Endothelial cell of umbilical vein (primary cell): ENCODE measurements around the gene SEC61G. TPM values are rescaled to one million over a fixed set of nuclear protein-coding genes. Genes with fewer than 3 reads are reported as not detected.

ENCODE experiments used
- BruUV-seq: library from RNA; stranded (reverse); fragments of 400-500 nt; replicated peaks from 2 replicates; lab custom pipeline; 2021; lab: Mats Ljungman, UMichigan
- CTCF ChIA-PET: fragments of 300-600, 350-600 bp; sonication (Branson Sonifier 250); formaldehyde crosslinking; loops from one replicate; lab custom pipeline; 2021; ENCODE audit warnings: antibody characterized with exemption, inconsistent platforms; lab: Charles Lee
- POLR2A ChIA-PET: fragments of 300-600, 350-600 bp; sonication (Branson Sonifier 250); formaldehyde crosslinking; loops from one replicate; lab custom pipeline; 2021; ENCODE audit warnings: antibody characterized with exemption, inconsistent platforms; lab: Charles Lee
- DNase-seq: peaks from one replicate; pipeline ENCODE4 v3.0.0-alpha.2; 2011; ENCODE audit warnings: low read depth, low spot score
- FAIRE-seq: peaks from 2 replicates; lab custom pipeline; 2011; peaks lifted over from hg19 to GRCh38; lab: Jason Lieb, UNC
- H2AFZ ChIP-seq: 2 replicates; pipeline ENCODE4 v1.6.0; 2012; ENCODE audit warnings: low read depth, low read length, control low read depth, inconsistent platforms
- H3K27ac ChIP-seq: 2 replicates; pipeline ENCODE4 v1.5.1; 2011; ENCODE audit warnings: low read depth, mild to moderate bottlenecking, control low read depth, low read length, moderate library complexity; ENCODE audit not compliant: insufficient read depth
- H3K27me3 ChIP-seq, 2 experiments: 2 replicates each; pipeline versions ENCODE4 v1.6.0 to v1.6.1; 2011; ENCODE audit warnings: low read length in 2 of 2, mixed read lengths in 1 of 2; ENCODE audit not compliant: control insufficient read depth in 2 of 2, insufficient read depth in 2 of 2
- H3K36me3 ChIP-seq, 2 experiments: 2 replicates in 1 of 2; 3 replicates in 1 of 2; pipeline ENCODE4 v1.5.1; 2011; ENCODE audit warnings: low read length in 2 of 2, mild to moderate bottlenecking in 1 of 2, moderate library complexity in 1 of 2; ENCODE audit not compliant: control insufficient read depth in 2 of 2, insufficient read depth in 2 of 2; ENCODE audit errors: extremely low read depth in 1 of 2
- H3K4me1 ChIP-seq: 3 replicates; pipeline ENCODE4 v1.5.1; 2011; ENCODE audit warnings: mild to moderate bottlenecking, low read length; ENCODE audit not compliant: control insufficient read depth, insufficient read depth; ENCODE audit errors: extremely low read depth
- H3K4me2 ChIP-seq: 2 replicates; pipeline ENCODE4 v1.6.1; 2011; ENCODE audit warnings: low read length, control low read depth, mixed read lengths; ENCODE audit not compliant: insufficient read depth
- H3K4me3 ChIP-seq, 3 experiments: fragments of 200-600 bp in 1 of 3; sonication (generic), shearing (Covaris generic) in 1 of 3; replicated peaks in 1 of 3; 2 replicates each; pipeline ENCODE4 v1.5.1; 2011 to 2016; ENCODE audit warnings: control low read depth in 3 of 3, low read length in 3 of 3, mild to moderate bottlenecking in 2 of 3, inconsistent platforms in 1 of 3, low read depth in 1 of 3, moderate library complexity in 1 of 3; ENCODE audit not compliant: insufficient read depth in 1 of 3
- H3K79me2 ChIP-seq: 2 replicates; pipeline ENCODE4 v1.6.0; 2012; ENCODE audit warnings: low read length, inconsistent platforms; ENCODE audit not compliant: control insufficient read depth, insufficient read depth
- H3K9ac ChIP-seq: replicated peaks from 2 replicates; pipeline ENCODE3; 2011; ENCODE audit warnings: low read length, control low read depth; ENCODE audit not compliant: insufficient read depth; ENCODE audit errors: extremely low read depth
- H3K9me1 ChIP-seq: replicated peaks from 3 replicates; pipeline ENCODE4 v1.6.0; 2011; ENCODE audit warnings: mild to moderate bottlenecking, low read length; ENCODE audit not compliant: control insufficient read depth, insufficient read depth; ENCODE audit errors: extremely low read depth
- H3K9me3 ChIP-seq: replicated peaks from 2 replicates; pipeline ENCODE4 v1.5.1; 2012; ENCODE audit warnings: low read length, inconsistent platforms; ENCODE audit not compliant: control insufficient read depth, insufficient read depth
- H4K20me1 ChIP-seq: replicated peaks from 2 replicates; pipeline ENCODE3; 2011; ENCODE audit warnings: mild to moderate bottlenecking, low read length; ENCODE audit not compliant: control insufficient read depth, insufficient read depth; ENCODE audit errors: extremely low read depth
- EZH2 ChIP-seq: IDR thresholded peaks from 2 replicates; pipeline ENCODE4 v1.6.1; 2012; ENCODE audit warnings: borderline replicate concordance, low read depth, mild to moderate bottlenecking, moderate library complexity, low read length, inconsistent platforms; ENCODE audit not compliant: severe bottlenecking
- FOS ChIP-seq: IDR thresholded peaks from 2 replicates; pipeline ENCODE4 v1.6.1; 2011; ENCODE audit warnings: mild to moderate bottlenecking, low read length, moderate library complexity, borderline replicate concordance; ENCODE audit not compliant: insufficient read depth
- GATA2 ChIP-seq: IDR thresholded peaks from 2 replicates; pipeline ENCODE4 v1.7.0; 2011; ENCODE audit warnings: low read depth, mild to moderate bottlenecking, moderate library complexity, mixed read lengths, low read length; ENCODE audit not compliant: insufficient read length, insufficient read depth
- MYC ChIP-seq: IDR thresholded peaks from one replicate; pipeline ENCODE4 v1.6.1; 2011; ENCODE audit warnings: mild to moderate bottlenecking, low read depth, low read length
- POLR2A ChIP-seq: IDR thresholded peaks from 2 replicates; pipeline ENCODE4 v1.6.1; 2012; ENCODE audit warnings: low read depth, mild to moderate bottlenecking, control low read depth, low read length
- POLR2AphosphoS5 ChIP-seq: IDR thresholded peaks from 2 replicates; pipeline ENCODE4 v1.6.1; 2012; ENCODE audit warnings: low read depth, mild to moderate bottlenecking, control low read depth, low read length, moderate library complexity; ENCODE audit not compliant: insufficient read depth
- dilution Hi-C: fragments of 300-500 bp; cut with MboI; formaldehyde crosslinking; loops from one replicate; pipeline ENCODE4 v1.15.0; 2019; ENCODE audit warnings: low sequenced_read_pairs; ENCODE audit not compliant: extremely low pct_ligation_motif_present
- intact Hi-C: fragments of 100-400 bp; cut with micrococcal nuclease; formaldehyde crosslinking; loops from one replicate; pipeline ENCODE4 v1.10.0; 2022
- polyA plus RNA-seq, 4 experiments: library from polyadenylated mRNA; depleted of rRNA in 3 of 4; stranded (reverse) in 3 of 4; unstranded in 1 of 4; fragments of >200 nt; gene quantifications; 2 replicates each; pipeline versions ENCODE4 v1.2.1 to v1.2.3, GENCODE V29; 2011 to 2012; ENCODE audit warnings: missing spikeins in 1 of 4
- total RNA-seq: library from RNA; stranded (reverse); gene quantifications from 2 replicates; pipeline ENCODE4 v1.2.3, GENCODE V29; 2021
- TF ChIP-seq, protein P1 (sequence below): IDR thresholded peaks from 2 replicates; pipeline ENCODE4 v1.6.1; 2011; ENCODE audit not compliant: insufficient read depth, insufficient read length
- TF ChIP-seq, protein P2 (sequence below), 2 donors: IDR thresholded peaks; 1 replicate in 1 of 2; 2 replicates in 1 of 2; pipeline ENCODE4 v1.5.1; 2011; ENCODE audit warnings: low read length in 2 of 2, mild to moderate bottlenecking in 2 of 2, moderate library complexity in 2 of 2, control low read depth in 1 of 2, inconsistent platforms in 1 of 2, low read depth in 1 of 2; ENCODE audit not compliant: insufficient read depth in 1 of 2; ENCODE audit errors: extremely low read depth in 1 of 2

SEC61G gene
- total and polyA plus RNA-seq, 2 donors (not counting 3 experiments of a cell fraction or from before 2014, with no cell fraction given) = 201 to 401 TPM

- H3K9me3 ChIP-seq = no peaks in the 10 kb centered on the region
- no peak overlapping the region for H3K4me3 ChIP-seq
- intact Hi-C loops (no loop called here), dilution Hi-C loops (no loop called here)
- CTCF ChIA-PET = no interaction called here
- FAIRE-seq (no peak), DNase-seq (no peak)
- H2AFZ ChIP-seq = no peak overlapping the region
- peaks cover 9 to 12% of the 10 kb centered on the region in 2 experiments for H3K36me3 ChIP-seq
- H3K27me3 ChIP-seq = no peaks in the 10 kb centered on the region
- POLR2A ChIA-PET = no interaction called here
- H3K4me1 ChIP-seq = peaks cover 2% of the 10 kb centered on the region
- TF ChIP-seq FOS (no peak), EZH2 (no peak), MYC (no peak), GATA2 (no peak), POLR2A (no peak), POLR2AphosphoS5 (no peak)
- TF ChIP-seq, protein P1, sequence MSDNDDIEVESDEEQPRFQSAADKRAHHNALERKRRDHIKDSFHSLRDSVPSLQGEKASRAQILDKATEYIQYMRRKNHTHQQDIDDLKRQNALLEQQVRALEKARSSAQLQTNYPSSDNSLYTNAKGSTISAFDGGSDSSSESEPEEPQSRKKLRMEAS = no peak
- TF ChIP-seq, protein P2, sequence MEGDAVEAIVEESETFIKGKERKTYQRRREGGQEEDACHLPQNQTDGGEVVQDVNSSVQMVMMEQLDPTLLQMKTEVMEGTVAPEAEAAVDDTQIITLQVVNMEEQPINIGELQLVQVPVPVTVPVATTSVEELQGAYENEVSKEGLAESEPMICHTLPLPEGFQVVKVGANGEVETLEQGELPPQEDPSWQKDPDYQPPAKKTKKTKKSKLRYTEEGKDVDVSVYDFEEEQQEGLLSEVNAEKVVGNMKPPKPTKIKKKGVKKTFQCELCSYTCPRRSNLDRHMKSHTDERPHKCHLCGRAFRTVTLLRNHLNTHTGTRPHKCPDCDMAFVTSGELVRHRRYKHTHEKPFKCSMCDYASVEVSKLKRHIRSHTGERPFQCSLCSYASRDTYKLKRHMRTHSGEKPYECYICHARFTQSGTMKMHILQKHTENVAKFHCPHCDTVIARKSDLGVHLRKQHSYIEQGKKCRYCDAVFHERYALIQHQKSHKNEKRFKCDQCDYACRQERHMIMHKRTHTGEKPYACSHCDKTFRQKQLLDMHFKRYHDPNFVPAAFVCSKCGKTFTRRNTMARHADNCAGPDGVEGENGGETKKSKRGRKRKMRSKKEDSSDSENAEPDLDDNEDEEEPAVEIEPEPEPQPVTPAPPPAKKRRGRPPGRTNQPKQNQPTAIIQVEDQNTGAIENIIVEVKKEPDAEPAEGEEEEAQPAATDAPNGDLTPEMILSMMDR (IDR thresholded peaks at IDR 0.05; ENCODE audit: extremely low read depth in 1 of 2, insufficient read depth in 1 of 2, low read depth in 1 of 2, low read length in 2 of 2) = no peak
- no peaks in the 10 kb centered on the region for H3K9me1 ChIP-seq
- H3K27ac ChIP-seq = no peak overlapping the region
- no peak overlapping the region for H3K4me2 ChIP-seq
- BruUV-seq = no TSS peak
- H3K79me2 ChIP-seq = peaks cover 18% of the 10 kb centered on the region
- no peak overlapping the region for H3K9ac ChIP-seq
- H4K20me1 ChIP-seq = peaks cover 13% of the 10 kb centered on the region
Measured at GRCh38 chr7:54749200-54749599, 9.8 kb downstream of the SEC61G start.
